HUES64 (cell line): ENCODE measurements around the gene GCLC. TPM values are rescaled to one million over a fixed set of nuclear protein-coding genes. Genes with fewer than 3 reads are reported as not detected.
A peak's percentile ranks its signal among the peaks of the same experiment; 100 is the strongest.

ENCODE experiments used
- H3K27ac ChIP-seq: 2 replicates; pipeline ENCODE4 v1.7.0; 2013; ENCODE audit warnings: low read depth, low read length, inconsistent platforms
- H3K27me3 ChIP-seq: 2 replicates; pipeline ENCODE4 v1.6.1; 2013; ENCODE audit warnings: mild to moderate bottlenecking, low read length; ENCODE audit not compliant: insufficient read depth
- H3K36me3 ChIP-seq: 2 replicates; pipeline ENCODE4 v1.6.1; 2013; ENCODE audit warnings: mild to moderate bottlenecking, low read length; ENCODE audit not compliant: insufficient read depth
- H3K4me1 ChIP-seq: 2 replicates; pipeline ENCODE4 v1.6.1; 2013; ENCODE audit warnings: mild to moderate bottlenecking, low read length, moderate library complexity; ENCODE audit not compliant: insufficient read depth
- H3K4me3 ChIP-seq: 2 replicates; pipeline ENCODE4 v1.5.1; 2013; ENCODE audit warnings: mild to moderate bottlenecking, low read length, moderate library complexity
- H3K9ac ChIP-seq: 2 replicates; pipeline ENCODE4 v1.6.1; 2013; ENCODE audit warnings: mild to moderate bottlenecking, low read depth, low read length
- H3K9me3 ChIP-seq: 2 replicates; pipeline ENCODE4 v1.6.1; 2013; ENCODE audit warnings: low read depth, low read length; ENCODE audit not compliant: insufficient read depth
- WGBS: fragments of 150-250, 120-280 bp; methylation state at CpG from one replicate; pipeline ENCODE4 v1.1.7; 2013; ENCODE audit warnings: missing lambda C conversion rate; 5-methylcytosine and 5-hydroxymethylcytosine counted together
- polyA plus RNA-seq, 2 experiments: library from polyadenylated mRNA; stranded (reverse); fragments of 50-300 nt; gene quantifications; one replicate each; pipeline ENCODE4 v1.2.3, GENCODE V29; 2013

Gene GCLC
- 28.0 TPM for polyA plus RNA-seq (2013, experiment 1 of 2)
- 26.2 TPM for polyA plus RNA-seq (2013, experiment 2 of 2)

DNA sequence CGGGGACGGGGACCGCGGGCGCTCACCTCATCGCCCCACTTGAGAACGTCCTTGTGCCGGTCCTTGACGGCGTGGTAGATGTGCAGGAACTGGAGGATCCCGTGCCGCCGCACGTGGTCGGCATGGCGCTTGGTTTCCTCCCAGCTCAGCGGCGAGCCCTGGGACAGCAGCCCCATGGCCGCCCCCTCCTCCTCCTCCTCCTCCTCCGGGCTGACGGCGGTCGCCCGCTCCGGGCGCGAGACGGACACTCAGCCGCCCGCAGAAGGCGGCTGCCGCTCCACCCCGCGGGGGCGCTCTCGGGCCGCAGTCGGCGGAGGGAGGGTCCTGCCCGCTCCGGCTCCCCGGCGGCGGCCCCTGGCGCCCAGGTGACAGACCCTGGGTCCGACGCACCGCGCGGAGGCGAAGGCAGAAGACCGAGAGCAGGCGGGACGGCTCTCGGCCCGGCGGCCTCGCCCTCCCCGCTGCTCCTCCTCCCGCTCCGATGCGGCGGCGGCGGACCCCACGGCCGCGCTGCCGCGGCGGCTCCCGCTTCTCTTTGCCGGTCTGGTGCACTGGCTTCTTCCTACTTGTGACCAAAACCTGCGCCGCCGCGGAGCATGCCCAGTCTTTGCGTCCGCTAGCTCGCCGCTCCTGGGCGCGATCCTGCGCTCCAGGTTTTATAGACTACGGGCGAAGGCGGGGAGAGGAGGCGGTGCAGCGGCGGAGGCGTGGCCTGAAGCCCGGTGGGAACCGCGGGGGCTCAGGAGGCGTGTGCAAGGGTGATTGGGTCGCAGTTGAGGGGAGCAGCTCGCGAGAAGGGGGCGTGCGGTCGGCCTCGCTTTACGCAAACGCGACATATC is at the start of gene GCLC:
TSS of gene GCLC (minus strand) at position 632 of the 839 bp plus-strand sequence. CDS start at position 176, 456 bp downstream.
- WGBS, result under 1% methylated on average over 105 of the region's 105 CpGs
- Histone ChIP-seq H3K9ac (peak within 1 kb of the TSS; percentile 88), H3K27ac (peak within 1 kb of the TSS; percentile 84), H3K9me3 (no peaks in the 10 kb centered on the region), H3K4me3 (peak within 1 kb of the TSS; percentile 73), H3K4me1 (peaks cover 31% of the 10 kb centered on the region), H3K36me3 (peaks cover 6% of the 10 kb centered on the region), H3K27me3 (peaks cover 24% of the 10 kb centered on the region)

DNA sequence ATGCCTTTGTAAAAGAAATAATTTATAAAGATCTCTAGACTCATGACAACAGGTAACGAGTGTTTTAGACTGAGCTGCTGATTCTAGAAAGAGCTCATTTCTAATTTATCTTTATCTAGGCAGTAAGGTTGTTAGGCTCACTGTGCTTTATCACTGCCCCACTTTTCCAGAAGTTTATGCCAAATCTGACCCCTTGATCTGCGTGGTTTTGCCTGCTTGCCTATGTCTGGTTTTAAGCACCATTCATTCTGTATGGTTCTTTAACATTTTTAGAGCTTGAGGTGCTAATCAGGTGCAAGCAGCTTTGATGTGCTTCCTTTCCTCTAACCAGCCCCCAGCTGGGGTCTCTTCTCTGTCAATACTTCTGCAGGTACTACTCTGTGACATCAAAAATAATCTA is 49.7 kb upstream of the GCLC start:
- no peaks in the 10 kb centered on the region for H3K4me1 ChIP-seq
- WGBS, result 78% methylated on average over 1 of the region's 2 CpGs
- no peaks in the 10 kb centered on the region for H3K9me3 ChIP-seq

DNA sequence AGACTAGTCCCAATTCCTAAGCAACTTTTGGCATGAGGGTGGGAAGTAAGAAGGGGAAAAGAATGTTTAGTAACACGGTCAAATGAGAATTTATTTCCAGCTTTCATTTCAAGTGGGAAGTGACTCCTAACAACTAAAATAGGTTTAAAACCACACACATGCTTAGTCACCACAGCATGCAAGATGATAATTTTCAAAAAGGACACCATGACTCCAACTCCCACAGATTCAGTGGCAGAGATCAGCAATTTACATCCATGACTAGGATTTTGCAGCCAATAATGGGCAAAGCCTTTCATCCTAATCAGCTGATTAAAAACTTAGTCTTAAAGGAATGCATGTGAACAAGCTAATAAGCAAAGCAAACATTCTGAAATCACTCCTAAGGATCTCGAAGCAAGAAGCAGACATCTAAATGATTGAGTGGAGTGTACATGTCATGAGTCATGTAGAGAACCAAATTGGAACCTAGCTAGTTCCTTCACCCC is 48.1 kb upstream of the GCLC start:
- Histone ChIP-seq H3K9ac (no peak overlapping the region), H3K9me3 (no peaks in the 10 kb centered on the region), H3K27me3 (no peaks in the 10 kb centered on the region), H3K4me1 (0 out of 2 replicates have a peak, but pooled peaks cover 10% of the 10 kb centered on the region), H3K27ac (no peak overlapping the region), H3K36me3 (no peaks in the 10 kb centered on the region), H3K4me3 (no peak overlapping the region)
- WGBS, result 97% methylated on average over 2 of the region's 2 CpGs

More for the DNA sequence above, 49.7 kb upstream of the GCLC start:
- Histone ChIP-seq H3K36me3 (no peaks in the 10 kb centered on the region), H3K4me3 (no peak overlapping the region), H3K27me3 (no peaks in the 10 kb centered on the region), H3K27ac (no peak overlapping the region), H3K9ac (no peak overlapping the region)

DNA sequence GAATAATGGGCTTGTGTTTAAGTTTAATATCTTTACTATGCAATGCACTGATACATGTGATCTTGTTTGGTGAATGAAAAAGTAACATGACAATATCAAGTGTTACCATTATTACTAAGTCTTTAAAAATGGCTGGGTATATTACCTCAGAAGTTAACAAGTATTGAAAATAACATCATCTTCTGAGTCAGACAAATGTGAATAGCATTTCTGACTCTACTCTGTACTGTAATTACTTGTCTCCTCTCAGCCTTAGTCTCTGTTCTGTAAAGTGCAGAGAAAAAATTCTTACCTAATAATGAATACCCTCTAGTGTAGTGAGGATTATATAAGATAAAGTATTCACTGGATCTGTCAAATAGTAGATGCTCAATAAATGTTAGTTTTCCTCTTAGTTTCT is 47.0 kb upstream of the GCLC start:
- Histone ChIP-seq H3K4me3 (no peak overlapping the region), H3K36me3 (no peaks in the 10 kb centered on the region), H3K9me3 (no peaks in the 10 kb centered on the region), H3K27ac (no peak overlapping the region), H3K4me1 (0 out of 2 replicates have a peak, but pooled peaks cover 10% of the 10 kb centered on the region), H3K9ac (no peak overlapping the region), H3K27me3 (no peaks in the 10 kb centered on the region)

DNA sequence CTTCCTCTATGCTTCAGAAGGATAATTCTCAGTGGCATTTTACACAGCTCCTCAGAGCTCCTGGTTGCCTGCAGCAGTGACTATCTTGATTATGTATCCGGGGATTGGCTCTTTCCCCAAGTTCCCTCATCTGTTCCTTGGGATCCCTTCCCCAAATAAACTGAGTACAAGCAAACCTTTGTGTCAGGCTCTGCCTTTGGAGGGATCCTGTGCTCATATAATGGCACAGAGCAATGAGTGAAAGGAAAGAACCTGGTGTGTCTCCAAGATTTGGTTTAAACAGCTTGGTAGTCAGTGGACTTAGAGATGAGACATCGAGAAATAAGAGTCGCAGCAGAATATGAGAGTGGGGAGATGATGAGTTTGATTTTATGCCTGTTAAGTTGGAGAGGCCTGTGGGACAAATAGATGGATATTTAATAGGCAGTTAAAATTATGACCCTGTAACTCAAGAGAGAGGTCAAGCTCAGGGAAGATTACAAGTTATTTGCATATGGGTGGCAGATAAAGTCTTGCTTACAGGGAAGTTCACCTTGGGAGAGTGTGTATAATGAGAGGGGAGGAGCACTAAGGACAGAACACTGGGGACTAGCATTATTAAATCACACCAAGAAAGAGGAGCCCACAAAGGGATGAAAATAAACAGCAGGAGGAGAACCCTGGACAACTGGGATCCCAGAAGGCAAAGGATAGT is 44.1 kb upstream of the GCLC start:
- 89% methylated on average over 3 of the region's 3 CpGs for WGBS
- Histone ChIP-seq H3K4me1 (0 out of 2 replicates have a peak, but pooled peaks cover 10% of the 10 kb centered on the region), H3K9ac (no peak overlapping the region), H3K27me3 (no peaks in the 10 kb centered on the region), H3K4me3 (no peak overlapping the region), H3K9me3 (no peaks in the 10 kb centered on the region), H3K27ac (no peak overlapping the region), H3K36me3 (no peaks in the 10 kb centered on the region)

DNA sequence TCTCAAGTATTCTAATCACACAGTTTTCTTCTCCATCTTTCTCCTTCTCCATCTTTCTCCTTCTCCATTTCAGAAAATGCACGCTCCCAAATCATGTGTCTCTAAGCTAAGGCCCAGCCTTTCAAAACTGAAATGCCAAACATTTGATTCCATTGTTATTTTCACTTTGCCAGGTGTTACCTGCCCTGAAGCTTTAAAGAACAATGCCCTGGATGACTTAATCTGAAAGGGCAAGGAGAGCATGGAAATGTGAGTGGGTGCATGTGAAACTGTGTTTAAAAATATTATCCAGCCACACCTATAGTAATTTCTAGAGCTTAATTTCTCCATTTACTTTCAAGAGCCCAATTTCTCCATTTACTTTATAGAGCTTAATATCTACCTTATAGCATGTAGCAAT is 42.4 kb upstream of the GCLC start:
- Histone ChIP-seq H3K27ac (no peak overlapping the region), H3K36me3 (no peaks in the 10 kb centered on the region), H3K9ac (no peak overlapping the region), H3K9me3 (no peaks in the 10 kb centered on the region), H3K27me3 (no peaks in the 10 kb centered on the region), H3K4me1 (0 out of 2 replicates have a peak, but pooled peaks cover 10% of the 10 kb centered on the region), H3K4me3 (no peak overlapping the region)
- 83% methylated on average over 1 of the region's 1 CpG for WGBS

DNA sequence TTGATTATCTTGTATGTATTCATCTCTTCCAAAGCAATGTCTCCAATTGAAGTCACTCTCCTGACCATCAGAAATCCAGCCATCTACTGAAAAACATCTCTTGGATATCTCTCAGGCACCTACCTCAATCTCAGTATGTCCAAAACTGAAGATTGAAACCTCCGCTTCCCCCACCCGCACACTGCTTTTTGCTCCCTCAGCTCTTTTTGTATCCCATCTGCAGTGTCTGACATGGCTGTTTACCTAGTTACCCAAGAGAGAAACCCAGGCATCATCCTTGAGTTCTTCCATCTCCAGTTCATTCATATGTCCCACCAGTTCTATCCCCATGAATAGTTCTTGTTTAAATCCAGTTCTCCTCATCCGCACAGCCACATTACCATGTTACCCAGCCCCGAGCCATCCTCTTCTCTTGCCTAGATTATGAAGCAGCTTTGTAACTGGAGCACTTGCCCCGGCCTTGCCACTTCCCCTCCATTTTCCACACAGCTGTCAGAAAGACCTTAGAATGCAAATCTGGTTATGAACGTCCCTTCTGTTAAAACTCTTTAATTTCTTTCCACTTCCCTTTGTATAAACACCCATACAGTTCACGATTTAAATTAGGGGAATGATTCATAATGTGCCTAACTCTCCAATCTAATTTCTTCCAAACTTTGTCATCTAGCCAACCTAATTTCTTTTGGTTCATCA is 40.5 kb upstream of the GCLC start:
- Histone ChIP-seq H3K36me3 (no peaks in the 10 kb centered on the region), H3K27me3 (no peaks in the 10 kb centered on the region), H3K4me1 (0 out of 2 replicates have a peak, but pooled peaks cover 12% of the 10 kb centered on the region), H3K4me3 (no peak overlapping the region), H3K9me3 (no peaks in the 10 kb centered on the region), H3K27ac (no peak overlapping the region), H3K9ac (no peak overlapping the region)
- 94% methylated on average over 7 of the region's 7 CpGs for WGBS

DNA sequence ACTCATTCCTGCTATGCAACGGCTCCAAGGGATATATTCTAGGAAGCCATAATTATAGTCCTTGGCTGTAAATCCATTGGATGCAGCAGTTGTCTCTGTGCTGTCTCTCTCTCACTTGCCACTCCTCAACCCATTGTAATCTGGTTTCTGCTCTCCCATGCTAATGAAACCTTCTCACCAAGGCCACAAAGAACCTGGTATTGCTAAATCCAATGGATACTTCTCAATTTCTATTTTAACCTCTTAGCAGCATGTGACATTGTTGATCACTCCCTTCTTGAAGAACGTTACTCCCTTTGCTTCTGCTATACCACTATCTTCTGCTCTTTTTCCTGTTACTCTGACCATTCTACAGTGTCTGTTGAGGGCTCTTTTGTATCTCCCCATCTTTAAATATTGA is 39.8 kb upstream of the GCLC start:
- 97% methylated on average over 2 of the region's 2 CpGs for WGBS
- no peak overlapping the region for H3K9ac ChIP-seq
- H3K36me3 ChIP-seq, result no peaks in the 10 kb centered on the region
- H3K27ac ChIP-seq, result no peak overlapping the region
- H3K4me1 ChIP-seq, result 0 out of 2 replicates have a peak, but pooled peaks cover 12% of the 10 kb centered on the region
- no peaks in the 10 kb centered on the region for H3K9me3 ChIP-seq
- no peak overlapping the region for H3K4me3 ChIP-seq
- H3K27me3 ChIP-seq, result no peaks in the 10 kb centered on the region

DNA sequence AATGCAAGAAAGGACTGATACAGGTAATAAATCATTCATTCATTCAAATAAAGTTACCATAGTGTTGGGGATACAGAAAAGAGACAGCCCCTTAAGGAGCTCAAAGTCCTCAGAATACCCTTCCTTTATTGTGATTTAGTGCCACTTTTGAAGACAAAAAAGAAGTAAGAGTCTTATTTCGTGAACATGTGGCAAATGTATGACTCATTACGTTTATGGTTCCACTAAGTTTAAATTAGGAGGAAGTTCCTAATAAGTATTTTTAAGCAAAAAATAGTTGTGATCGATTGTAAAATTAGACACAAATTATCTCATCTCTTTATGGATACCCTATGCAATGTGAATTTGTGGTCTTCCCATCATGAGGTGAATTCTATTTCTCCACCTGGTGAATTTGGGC is 38.5 kb upstream of the GCLC start:
- Histone ChIP-seq H3K4me1 (0 out of 2 replicates have a peak, but pooled peaks cover 4% of the 10 kb centered on the region), H3K9me3 (no peaks in the 10 kb centered on the region), H3K27me3 (no peaks in the 10 kb centered on the region), H3K36me3 (no peaks in the 10 kb centered on the region), H3K27ac (no peak overlapping the region), H3K4me3 (no peak overlapping the region), H3K9ac (no peak overlapping the region)
- WGBS, result 100% methylated on average over 2 of the region's 3 CpGs

DNA sequence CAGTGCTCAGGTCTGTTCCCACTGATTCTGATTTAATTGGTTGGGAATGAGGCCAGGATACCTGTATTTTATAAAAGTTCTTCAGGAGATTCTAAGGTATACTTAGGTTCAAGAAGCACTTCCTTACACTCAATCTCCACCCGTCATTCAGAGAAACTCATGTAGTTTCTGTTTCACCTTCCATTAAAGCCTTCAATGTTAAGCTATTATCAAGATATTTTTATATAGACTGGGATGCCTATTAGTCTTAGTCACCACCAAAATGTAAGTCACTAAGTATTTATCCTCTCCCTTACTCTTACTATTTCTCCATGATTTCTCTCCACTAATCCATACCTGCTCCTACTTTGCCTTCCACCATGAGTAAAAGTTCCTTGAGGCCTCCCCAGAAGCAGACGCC is 38.1 kb upstream of the GCLC start:
- Histone ChIP-seq H3K4me1 (0 out of 2 replicates have a peak, but pooled peaks cover 2% of the 10 kb centered on the region), H3K9me3 (no peaks in the 10 kb centered on the region), H3K9ac (no peak overlapping the region), H3K4me3 (no peak overlapping the region), H3K36me3 (no peaks in the 10 kb centered on the region), H3K27me3 (no peaks in the 10 kb centered on the region), H3K27ac (no peak overlapping the region)
- WGBS, result 95% methylated on average over 2 of the region's 2 CpGs
